ENCODE results near the gene COL5A1.

The COL5A1 gene

DNA sequence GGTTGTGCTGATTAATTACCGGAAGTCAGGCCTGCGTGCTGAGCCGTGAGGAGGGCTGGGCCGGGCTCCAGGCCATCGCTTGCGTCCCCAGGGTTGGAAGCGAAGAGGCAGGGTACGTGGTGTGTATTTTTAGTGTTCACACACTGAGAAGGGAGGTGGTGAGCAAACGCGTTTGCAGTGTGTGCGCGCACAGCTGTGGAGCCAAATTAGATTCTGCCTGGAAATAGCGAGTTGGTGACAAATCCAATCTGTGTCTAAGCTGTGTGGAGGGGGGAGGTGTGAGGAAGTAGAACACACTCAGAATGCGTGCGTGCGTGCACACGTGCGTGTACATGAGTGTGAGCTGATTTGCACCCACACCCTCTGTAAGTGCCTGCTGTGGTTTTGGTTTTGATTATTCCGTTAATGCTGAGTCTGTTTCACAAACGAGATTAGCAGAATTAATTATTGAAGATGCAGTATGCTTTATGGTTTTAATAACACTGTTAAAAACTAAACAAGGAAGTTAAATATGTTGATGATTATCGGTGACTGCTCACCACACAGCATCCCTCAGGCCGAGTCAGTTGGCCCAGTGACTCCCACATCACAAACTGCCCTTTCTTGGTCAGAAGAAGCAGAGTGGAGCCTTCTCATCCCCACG, 127.2 kb downstream of the COL5A1 start:
- Histone ChIP-seq H3K27ac (ENCODE audit: poor library complexity, severe bottlenecking) (no peak overlapping the region), H3K4me1 (ENCODE audit: insufficient read depth, poor library complexity, severe bottlenecking) (no peaks in the 10 kb centered on the region), H3K9me3 (ENCODE audit: severe bottlenecking) (no peaks in the 10 kb centered on the region), H3K27me3 (ENCODE audit: insufficient read depth, poor library complexity, severe bottlenecking) (no peaks in the 10 kb centered on the region), H3K4me3 (ENCODE audit: severe bottlenecking) (no peak overlapping the region), H3K36me3 (ENCODE audit: low read depth) (peaks cover 4% of the 10 kb centered on the region; the same call in 1 of the 2 replicates)
- TF ChIP-seq, protein P1, sequence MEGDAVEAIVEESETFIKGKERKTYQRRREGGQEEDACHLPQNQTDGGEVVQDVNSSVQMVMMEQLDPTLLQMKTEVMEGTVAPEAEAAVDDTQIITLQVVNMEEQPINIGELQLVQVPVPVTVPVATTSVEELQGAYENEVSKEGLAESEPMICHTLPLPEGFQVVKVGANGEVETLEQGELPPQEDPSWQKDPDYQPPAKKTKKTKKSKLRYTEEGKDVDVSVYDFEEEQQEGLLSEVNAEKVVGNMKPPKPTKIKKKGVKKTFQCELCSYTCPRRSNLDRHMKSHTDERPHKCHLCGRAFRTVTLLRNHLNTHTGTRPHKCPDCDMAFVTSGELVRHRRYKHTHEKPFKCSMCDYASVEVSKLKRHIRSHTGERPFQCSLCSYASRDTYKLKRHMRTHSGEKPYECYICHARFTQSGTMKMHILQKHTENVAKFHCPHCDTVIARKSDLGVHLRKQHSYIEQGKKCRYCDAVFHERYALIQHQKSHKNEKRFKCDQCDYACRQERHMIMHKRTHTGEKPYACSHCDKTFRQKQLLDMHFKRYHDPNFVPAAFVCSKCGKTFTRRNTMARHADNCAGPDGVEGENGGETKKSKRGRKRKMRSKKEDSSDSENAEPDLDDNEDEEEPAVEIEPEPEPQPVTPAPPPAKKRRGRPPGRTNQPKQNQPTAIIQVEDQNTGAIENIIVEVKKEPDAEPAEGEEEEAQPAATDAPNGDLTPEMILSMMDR (IDR thresholded peaks at IDR 0.05; ENCODE audit: poor library complexity, severe bottlenecking) = no peak
- no peak for ATAC-seq (ENCODE audit: low read depth)
- no peak for DNase-seq (ENCODE audit: low spot score)

- Histone ChIP-seq H3K27me3 (ENCODE audit: insufficient read depth, poor library complexity, severe bottlenecking) (no peaks in the 10 kb centered on the region), H3K27ac (ENCODE audit: poor library complexity, severe bottlenecking) (no peak overlapping the region), H3K9me3 (ENCODE audit: severe bottlenecking) (no peaks in the 10 kb centered on the region), H3K4me3 (ENCODE audit: severe bottlenecking) (no peak overlapping the region), H3K36me3 (ENCODE audit: low read depth) (peaks cover 4% of the 10 kb centered on the region; the same call in 1 of the 2 replicates), H3K4me1 (ENCODE audit: insufficient read depth, poor library complexity, severe bottlenecking) (no peaks in the 10 kb centered on the region)
- ATAC-seq (ENCODE audit: low read depth) (no peak), DNase-seq (ENCODE audit: low spot score) (no peak)
- TF ChIP-seq, protein P1 (IDR thresholded peaks at IDR 0.05; ENCODE audit: poor library complexity, severe bottlenecking) = no peak
These were observed 129.7 kb downstream of the COL5A1 start for GRCh38 chr9:134770972-134771971.

DNA sequence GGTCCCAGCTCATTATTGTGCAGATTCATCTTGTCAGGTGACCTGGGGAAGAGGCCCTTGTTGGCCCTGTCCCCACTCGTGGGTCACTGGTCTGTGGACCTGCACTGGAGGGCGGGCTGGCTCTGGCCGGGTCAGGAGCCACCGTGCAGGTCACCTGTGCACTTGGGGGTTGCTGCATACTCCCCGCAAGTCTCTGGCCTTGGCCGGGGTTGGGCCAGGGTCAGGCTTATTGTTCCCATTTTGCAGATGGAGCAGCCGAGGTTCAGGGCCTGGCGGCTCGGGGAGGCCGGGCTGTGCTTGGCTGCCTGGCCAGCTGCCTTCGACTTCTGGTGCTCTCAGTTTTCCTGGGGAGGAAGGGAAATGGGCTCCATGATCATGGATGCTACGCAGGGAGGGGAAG, 130.7 kb downstream of the COL5A1 start:
- Histone ChIP-seq H3K36me3 (ENCODE audit: low read depth) (peaks cover 4% of the 10 kb centered on the region; the same call in 1 of the 2 replicates), H3K27me3 (ENCODE audit: insufficient read depth, poor library complexity, severe bottlenecking) (no peaks in the 10 kb centered on the region), H3K27ac (ENCODE audit: poor library complexity, severe bottlenecking) (no peak overlapping the region), H3K4me1 (ENCODE audit: insufficient read depth, poor library complexity, severe bottlenecking) (no peaks in the 10 kb centered on the region), H3K4me3 (ENCODE audit: severe bottlenecking) (no peak overlapping the region), H3K9me3 (ENCODE audit: severe bottlenecking) (no peaks in the 10 kb centered on the region)
- DNase-seq (ENCODE audit: low spot score) (no peak), ATAC-seq (ENCODE audit: low read depth) (no peak)
- TF ChIP-seq, protein P1 (IDR thresholded peaks at IDR 0.05; ENCODE audit: poor library complexity, severe bottlenecking) = no peak

DNA sequence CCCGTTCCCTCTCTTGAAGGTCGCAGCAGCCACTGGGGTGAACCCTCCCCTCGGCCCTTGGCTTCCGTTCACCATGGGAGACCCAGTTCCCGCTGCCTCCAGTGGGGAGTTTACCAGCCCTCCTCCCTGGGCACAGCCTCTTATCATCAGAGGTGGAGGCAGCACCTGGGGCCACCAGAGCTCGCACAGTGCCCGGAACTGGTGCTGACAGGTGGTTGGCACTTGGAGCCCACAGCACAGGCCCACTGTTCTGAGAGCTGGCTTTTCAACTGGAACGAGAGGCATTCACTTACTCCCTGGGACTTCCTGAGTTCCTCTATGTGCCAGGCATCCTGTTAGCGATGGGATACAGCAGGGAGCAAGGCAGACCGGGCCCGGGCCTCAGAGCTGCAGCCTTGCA, 132.2 kb downstream of the COL5A1 start:
- ATAC-seq (ENCODE audit: low read depth) = no peak
- Histone ChIP-seq H3K4me3 (ENCODE audit: severe bottlenecking) (no peak overlapping the region), H3K27ac (ENCODE audit: poor library complexity, severe bottlenecking) (no peak overlapping the region), H3K36me3 (ENCODE audit: low read depth) (peaks cover 4% of the 10 kb centered on the region; the same call in 1 of the 2 replicates), H3K27me3 (ENCODE audit: insufficient read depth, poor library complexity, severe bottlenecking) (no peaks in the 10 kb centered on the region), H3K4me1 (ENCODE audit: insufficient read depth, poor library complexity, severe bottlenecking) (no peaks in the 10 kb centered on the region), H3K9me3 (ENCODE audit: severe bottlenecking) (no peaks in the 10 kb centered on the region)
- TF ChIP-seq, protein P1 (IDR thresholded peaks at IDR 0.05; ENCODE audit: poor library complexity, severe bottlenecking) = no peak
- DNase-seq (ENCODE audit: low spot score) = no peak

All from RWPE2 (cell line).